ENCODE results near the gene RNLS. TPM values are rescaled to one million over a fixed set of nuclear protein-coding genes. Genes with fewer than 3 reads are reported as not detected.

The RNLS gene
- total and polyA plus RNA-seq, 2 of the 8 experiments (the other 6 are each of a cell fraction or from before 2014, with no cell fraction given) = 7.5 to 12.7 TPM

DNA sequence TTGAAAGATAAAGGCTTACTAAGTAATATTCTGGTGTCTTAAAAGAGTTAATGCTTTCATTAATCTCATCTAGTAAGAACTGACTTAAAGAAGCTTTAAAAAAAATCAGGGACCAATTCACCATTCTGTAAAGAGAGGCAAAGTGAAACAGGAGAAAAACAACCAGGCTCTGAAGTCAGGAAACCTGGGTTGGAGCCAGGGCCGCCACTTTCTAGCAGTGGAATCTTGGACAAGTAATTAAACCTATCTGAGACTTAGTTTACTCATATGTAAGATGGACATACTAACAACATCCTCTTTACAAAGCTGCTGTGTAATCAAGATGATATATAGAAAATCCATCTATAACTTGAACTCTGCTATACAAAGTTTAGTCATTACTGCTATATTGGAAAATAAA, 154.1 kb downstream of the RNLS start:
- Histone ChIP-seq H3K4me2 (ENCODE audit: insufficient read depth in 1 of 2, low read depth in 2 of 2, low read length in 2 of 2) (no peak overlapping the region), H4K20me1 (replicated peaks in 1 of 2; ENCODE audit: control insufficient read depth in 1 of 2, insufficient read depth in 2 of 2, low read length in 2 of 2) (no peaks in the 10 kb centered on the region), H3K4me1 (replicated peaks in 1 of 4; ENCODE audit: control insufficient read depth in 3 of 4, insufficient read depth in 4 of 4, low read length in 3 of 4) (no peaks in the 10 kb centered on the region), H2AK5ac (ENCODE audit: low read depth, low read length) (no peak overlapping the region), H4K91ac (replicated peaks; ENCODE audit: insufficient read length, low read length) (no peak overlapping the region), H4K5ac (ENCODE audit: insufficient read length, low read depth, low read length) (no peak overlapping the region), H2BK12ac (ENCODE audit: low read depth, low read length) (no peak overlapping the region), H2BK5ac (ENCODE audit: low read depth, low read length) (no peak overlapping the region), H4K8ac (ENCODE audit: extremely low read depth, insufficient read depth, low read length) (no peak overlapping the region), H3K79me1 (ENCODE audit: low read depth, low read length) (no peaks in the 10 kb centered on the region), H3K56ac (replicated peaks; ENCODE audit: insufficient read length, low read depth, low read length) (no peak overlapping the region), H3K14ac (ENCODE audit: insufficient read length) (no peak overlapping the region), H3K79me2 (ENCODE audit: control insufficient read depth in 1 of 2, insufficient read depth in 2 of 2, low read length in 2 of 2) (no peaks in the 10 kb centered on the region), H2BK120ac (replicated peaks; ENCODE audit: low read depth, low read length) (no peak overlapping the region), H3K23me2 (ENCODE audit: low read depth, low read length) (no peaks in the 10 kb centered on the region), H2AFZ (ENCODE audit: low read length) (no peak overlapping the region), H3K9me3 (ENCODE audit: insufficient read depth in 2 of 2, low read depth in 1 of 2, low read length in 1 of 2) (no peaks in the 10 kb centered on the region), H3K27me3 (replicated peaks in 1 of 4; ENCODE audit: control insufficient read depth in 3 of 4, extremely low read depth in 1 of 4, insufficient read depth in 3 of 4, low read length in 3 of 4) (no peaks in the 10 kb centered on the region), H3K18ac (ENCODE audit: extremely low read depth, low read length) (no peak overlapping the region), H3K27ac (ENCODE audit: low read depth, low read length) (no peak overlapping the region), H2BK20ac (ENCODE audit: low read length) (no peak overlapping the region), H3K4me3 (ENCODE audit: extremely low read depth in 1 of 4, insufficient read depth in 2 of 4, low read depth in 3 of 4, low read length in 4 of 4) (no peak overlapping the region), H3K4ac (replicated peaks; ENCODE audit: insufficient read length, low read depth, low read length) (no peak overlapping the region), H2BK15ac (ENCODE audit: low read length) (no peak overlapping the region), H3K36me3 (ENCODE audit: control insufficient read depth in 2 of 4, insufficient read depth in 4 of 4, low read length in 3 of 4) (no peaks in the 10 kb centered on the region), H3K23ac (ENCODE audit: insufficient read length) (no peak overlapping the region), H3K9ac (replicated peaks in 1 of 4; ENCODE audit: extremely low read depth in 1 of 4, low read depth in 3 of 4, low read length in 3 of 4) (no peak overlapping the region)
- no peak for FAIRE-seq
- WGBS, 2 experiments (ENCODE audit: extremely low coverage in 1 of 2, insufficient coverage in 1 of 2, insufficient read length in 1 of 2, insufficient replicate concordance in 2 of 2, low coverage in 1 of 2, low lambda C conversion rate in 2 of 2, missing lambda C conversion rate in 1 of 2) = 83% methylated on average over 1 of the region's 1 CpG; no CpG with 5 or more reads in 1 of the 2 experiments
- ChIA-PET POLR2A (ENCODE audit: partially characterized antibody) (no interaction called here), CTCF (ENCODE audit: partially characterized antibody) (no interaction called here)
- DNase-seq (ENCODE audit: low read depth in 1 of 2, low spot score in 2 of 2) = no peak
- TF ChIP-seq BRCA1 (IDR thresholded peaks at IDR 0.05; ENCODE audit: low read depth, low read length) (no peak), HDAC6 (IDR thresholded peaks at IDR 0.05; ENCODE audit: low read depth, low read length) (no peak), BACH1 (IDR thresholded peaks at IDR 0.05; ENCODE audit: low read length) (no peak), TAF1 (IDR thresholded peaks at IDR 0.05; ENCODE audit: low read depth, low read length) (no peak), ZNF274 (IDR thresholded peaks at IDR 0.05; ENCODE audit: borderline replicate concordance, extremely low read depth, low read length) (no peak), CREB1 (IDR thresholded peaks at IDR 0.05) (no peak), EGR1 (IDR thresholded peaks at IDR 0.05; ENCODE audit: borderline replicate concordance, low read depth, low read length) (no peak)
